SK-N-SH (cell line): Measurements from ENCODE around the gene MYH15. TPM values are rescaled to one million over a fixed set of nuclear protein-coding genes. Genes with fewer than 3 reads are reported as not detected.

Experiments used
- CTCF ChIA-PET: fragments of 300-600, 350-600 bp; formaldehyde crosslinking; extraction: SDS; loops from one replicate; lab custom pipeline; 2021; lab: Yijun Ruan, JAX
- POLR2A ChIA-PET: fragments of 350-600 bp; sonication (Branson Sonifier 250); formaldehyde crosslinking; extraction: SDS; loops from one replicate; lab custom pipeline; 2020; ENCODE audit warnings: antibody characterized with exemption, inconsistent platforms; lab: Yijun Ruan, JAX
- DNase-seq: peaks from one replicate; pipeline ENCODE4 v3.0.0; 2012
- H2AFZ ChIP-seq: fragments of 200-600 bp; sonication (generic); 2 replicates; pipeline ENCODE4 v1.8.1; 2016; ENCODE audit warnings: antibody characterized with exemption, mild to moderate bottlenecking, low read depth
- H3F3A ChIP-seq: fragments of 200-600 bp; sonication (generic); replicated peaks from 2 replicates; pipeline ENCODE3; 2016; ENCODE audit warnings: antibody characterized with exemption, mild to moderate bottlenecking; ENCODE audit not compliant: insufficient read depth
- H3K27ac ChIP-seq, 2 experiments: fragments of 200-500 bp in 1 of 2; fragments of 200-600 bp in 1 of 2; sonication (Bioruptor generic) in 1 of 2; sonication (generic), shearing (Covaris generic) in 1 of 2; 2 replicates each; pipeline versions ENCODE4 v1.5.1 to v1.6.1; 2014 to 2016; ENCODE audit warnings: low read depth in 2 of 2, inconsistent platforms in 1 of 2, low read length in 1 of 2, mild to moderate bottlenecking in 1 of 2, mixed read lengths in 1 of 2
- H3K27me3 ChIP-seq: fragments of 200-600 bp; sonication (generic), shearing (Covaris generic); 2 replicates; pipeline ENCODE4 v1.6.1; 2016; ENCODE audit warnings: mixed run types; ENCODE audit not compliant: insufficient read depth
- H3K36me3 ChIP-seq, 2 experiments: fragments of 200-500 bp in 1 of 2; fragments of 200-600 bp in 1 of 2; sonication (Bioruptor generic) in 1 of 2; sonication (generic) in 1 of 2; replicated peaks in 1 of 2; 2 replicates each; pipeline versions ENCODE3 to v1.5.1; 2014 to 2016; ENCODE audit warnings: low read length in 1 of 2, mild to moderate bottlenecking in 1 of 2; ENCODE audit not compliant: insufficient read depth in 2 of 2, control insufficient read depth in 1 of 2
- H3K4me1 ChIP-seq, 2 experiments: fragments of 200-500 bp in 1 of 2; fragments of 200-600 bp in 1 of 2; sonication (Bioruptor generic) in 1 of 2; sonication (generic), shearing (Covaris generic) in 1 of 2; 2 replicates each; pipeline versions ENCODE4 v1.5.1 to v1.6.1; 2014 to 2016; ENCODE audit warnings: low read depth in 1 of 2, low read length in 1 of 2, mixed run types in 1 of 2; ENCODE audit not compliant: insufficient read depth in 2 of 2, control insufficient read depth in 1 of 2
- H3K4me2 ChIP-seq: fragments of 200-600 bp; sonication (generic), shearing (Covaris generic); 2 replicates; pipeline ENCODE4 v1.6.1; 2017; ENCODE audit warnings: mixed run types
- H3K4me3 ChIP-seq, 2 experiments: fragments of 200-500 bp in 1 of 2; fragments of 200-600 bp in 1 of 2; sonication (Bioruptor generic) in 1 of 2; sonication (generic), shearing (Covaris generic) in 1 of 2; 2 replicates each; pipeline versions ENCODE4 v1.5.1 to v1.8.1; 2014 to 2016; ENCODE audit warnings: low read depth in 2 of 2, inconsistent platforms in 1 of 2, low read length in 1 of 2, mild to moderate bottlenecking in 1 of 2, mixed read lengths in 1 of 2, moderate library complexity in 1 of 2
- H3K79me2 ChIP-seq: fragments of 200-600 bp; sonication (generic); 2 replicates; pipeline ENCODE4 v1.8.1; 2017; ENCODE audit warnings: mild to moderate bottlenecking; ENCODE audit not compliant: insufficient read depth
- H3K9ac ChIP-seq: fragments of 200-600 bp; sonication (generic); 2 replicates; pipeline ENCODE4 v1.6.1; 2017; ENCODE audit warnings: mixed run types
- H3K9me2 ChIP-seq: fragments of 200-600 bp; sonication (generic); 2 replicates; pipeline ENCODE4 v1.6.1; 2017; ENCODE audit warnings: mixed run types
- H3K9me3 ChIP-seq: fragments of 200-600 bp; sonication (generic); 2 replicates; pipeline ENCODE4 v1.6.1; 2017; ENCODE audit warnings: mixed run types, mild to moderate bottlenecking, moderate library complexity
- H4K20me1 ChIP-seq: fragments of 200-600 bp; sonication (generic); 2 replicates; pipeline ENCODE4 v1.6.1; 2017; ENCODE audit warnings: mild to moderate bottlenecking, mixed run types; ENCODE audit not compliant: insufficient read depth
- CHD2 ChIP-seq: fragments of 150-350 bp; IDR thresholded peaks from 2 replicates; pipeline ENCODE4 v1.6.1; 2018; ENCODE audit warnings: low read length; ENCODE audit not compliant: partially characterized antibody
- CTCF ChIP-seq: fragments of 200-600 bp; sonication (generic); IDR thresholded peaks from 2 replicates; pipeline ENCODE4 v1.6.1; 2017; ENCODE audit warnings: antibody characterized with exemption, mild to moderate bottlenecking, moderate library complexity
- EP300 ChIP-seq, 2 experiments: IDR thresholded peaks; 2 replicates each; pipeline versions ENCODE4 v1.4.0 to v1.6.1; 2012; ENCODE audit warnings: borderline replicate concordance in 1 of 2, low read depth in 1 of 2, low read length in 1 of 2
- EZH2phosphoT487 ChIP-seq: fragments of 200-600 bp; sonication (generic); IDR thresholded peaks from 2 replicates; pipeline ENCODE4 v1.6.1; 2017; ENCODE audit warnings: low read depth, mixed run types, mild to moderate bottlenecking, antibody characterized with exemption, moderate library complexity, borderline replicate concordance
- FOSL2 ChIP-seq: IDR thresholded peaks from 2 replicates; pipeline ENCODE4 v1.4.0; 2012; ENCODE audit warnings: low read depth, mild to moderate bottlenecking, moderate library complexity, borderline replicate concordance
- FOXM1 ChIP-seq: IDR thresholded peaks from 2 replicates; pipeline ENCODE4 v1.4.0; 2012; ENCODE audit warnings: low read depth, mild to moderate bottlenecking
- GABPA ChIP-seq: IDR thresholded peaks from 2 replicates; pipeline ENCODE4 v1.4.0; 2012; ENCODE audit warnings: low read depth, mild to moderate bottlenecking
- GATA2 ChIP-seq: sonication (generic); formaldehyde crosslinking; IDR thresholded peaks from 2 replicates; pipeline ENCODE4 v1.5.0; 2020; ENCODE audit warnings: mild to moderate bottlenecking, missing genetic modification reagents
- MAX ChIP-seq: IDR thresholded peaks from 2 replicates; pipeline ENCODE4 v1.4.0; 2012; ENCODE audit warnings: low read depth
- MEF2A ChIP-seq: IDR thresholded peaks from 2 replicates; pipeline ENCODE4 v1.4.0; 2012; ENCODE audit warnings: low read depth, borderline replicate concordance
- POLR2AphosphoS5 ChIP-seq: IDR thresholded peaks from 2 replicates; pipeline ENCODE4 v1.6.1; 2012; ENCODE audit warnings: low read depth, low read length
- RAD21 ChIP-seq: IDR thresholded peaks from 2 replicates; pipeline ENCODE4 v1.6.1; 2012; ENCODE audit warnings: mild to moderate bottlenecking, low read length
- RXRA ChIP-seq: IDR thresholded peaks from 2 replicates; pipeline ENCODE4 v1.4.0; 2012; ENCODE audit warnings: low read depth, mild to moderate bottlenecking, borderline replicate concordance
- TAF1 ChIP-seq: IDR thresholded peaks from 2 replicates; pipeline ENCODE4 v1.6.1; 2012; ENCODE audit warnings: low read depth, mild to moderate bottlenecking, low read length, moderate library complexity, borderline replicate concordance
- TCF12 ChIP-seq: IDR thresholded peaks from 2 replicates; pipeline ENCODE4 v1.4.0; 2012
- USF1 ChIP-seq: IDR thresholded peaks from 2 replicates; pipeline ENCODE4 v1.4.0; 2012; ENCODE audit warnings: low read depth, borderline replicate concordance
- USF2 ChIP-seq: fragments of 150-350 bp; IDR thresholded peaks from 2 replicates; pipeline ENCODE4 v1.6.1; 2017; ENCODE audit warnings: antibody characterized with exemption, low read length, low read depth, borderline replicate concordance
- YY1 ChIP-seq: IDR thresholded peaks from 2 replicates; pipeline ENCODE4 v1.4.0; 2012; ENCODE audit warnings: low read depth, mild to moderate bottlenecking
- WGBS: methylation state at CpG from one replicate; pipeline ENCODE4 v1.1.6; 2017; ENCODE audit warnings: low lambda C conversion rate; 5-methylcytosine and 5-hydroxymethylcytosine counted together
- polyA plus RNA-seq, 3 experiments: library from polyadenylated mRNA; depleted of rRNA; stranded (reverse); fragments of >200 nt; gene quantifications; 2 replicates each; pipeline ENCODE4 v1.2.3, GENCODE V29; 2012
- TF ChIP-seq, protein P1 (sequence below): IDR thresholded peaks from 2 replicates; pipeline ENCODE4; 2012
- TF ChIP-seq, protein P2 (sequence below): IDR thresholded peaks from 2 replicates; pipeline ENCODE4 v1.4.0; 2012; ENCODE audit warnings: low read depth, borderline replicate concordance
- TF ChIP-seq, protein P3 (sequence below): fragments of 150-350 bp; IDR thresholded peaks from 2 replicates; pipeline ENCODE4 v1.6.1; 2016; ENCODE audit warnings: mild to moderate bottlenecking, low read depth, low read length

The MYH15 gene
- polyA plus RNA-seq, 1 of the 3 experiments (the other 2 are of a cell fraction), result 2.1 TPM

- Histone ChIP-seq H3K27ac (no peak overlapping the region), H3K79me2 (no peaks in the 10 kb centered on the region), H3K4me3 (no peak overlapping the region), H3K9ac (no peak overlapping the region), H3K4me1 (no peaks in the 10 kb centered on the region), H3K36me3 (no peaks in the 10 kb centered on the region), H3F3A (no peaks in the 10 kb centered on the region), H2AFZ (no peak overlapping the region), H3K9me2 (no peaks in the 10 kb centered on the region), H3K9me3 (no peaks in the 10 kb centered on the region), H4K20me1 (no peaks in the 10 kb centered on the region), H3K27me3 (no peaks in the 10 kb centered on the region), H3K4me2 (no peak overlapping the region)
- ChIA-PET CTCF (interaction anchor here (1.1 kb wide), 1 partner anchor 25 kb away, joined by 3 read pairs; no protein-coding TSS in a partner anchor), POLR2A (no interaction called here)
- no peak for TF ChIP-seq MEF2A
- no peak for TF ChIP-seq TCF12
- no peak for TF ChIP-seq GATA2 (CRISPR knock-in tag)
- TF ChIP-seq POLR2AphosphoS5, result no peak
- no peak for TF ChIP-seq USF2
- no peak for TF ChIP-seq YY1
- TF ChIP-seq FOSL2, result no peak
- no peak for TF ChIP-seq USF1
- TF ChIP-seq EZH2phosphoT487, result no peak
- DNase-seq, result no peak
Observed at GRCh38 chr3:108527109-108527508, 16.7 kb upstream of the MYH15 start.

DNA sequence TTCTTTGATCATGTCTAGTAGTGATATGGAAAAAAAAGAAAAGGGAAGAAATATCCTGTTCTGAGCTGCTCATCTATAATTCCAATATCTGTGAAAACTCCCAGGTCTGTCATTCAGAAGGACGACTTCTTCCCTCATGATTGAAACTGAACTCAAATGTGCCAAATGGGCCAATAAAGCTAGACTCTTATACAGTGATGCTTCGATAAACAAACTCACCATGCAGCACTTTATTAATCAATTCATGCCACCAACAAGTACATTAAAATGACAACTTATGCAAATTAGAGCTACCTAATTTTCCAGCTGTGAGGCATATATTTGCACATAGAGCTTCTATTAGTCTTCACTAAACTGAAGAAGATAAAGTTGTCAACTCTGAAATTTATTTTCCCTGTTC is 15.6 kb upstream of the MYH15 start:
- Histone ChIP-seq H3K9me2 (no peaks in the 10 kb centered on the region), H3K27me3 (no peaks in the 10 kb centered on the region), H3K4me1 (no peaks in the 10 kb centered on the region; a peak in 1 of 4 replicates), H3K36me3 (no peaks in the 10 kb centered on the region), H4K20me1 (no peaks in the 10 kb centered on the region), H2AFZ (no peak overlapping the region), H3K4me2 (no peak overlapping the region), H3K79me2 (no peaks in the 10 kb centered on the region), H3K27ac (no peak overlapping the region), H3F3A (no peaks in the 10 kb centered on the region), H3K9me3 (no peaks in the 10 kb centered on the region), H3K9ac (no peak overlapping the region), H3K4me3 (no peak overlapping the region)
- no peak for DNase-seq
- WGBS, result 63% methylated on average over 2 of the region's 2 CpGs
- ChIA-PET CTCF (interaction anchor here (1.0 to 1.2 kb wide), 2 partner anchors 11 to 48 kb away, joined by 3 to 4 read pairs; no protein-coding TSS in a partner anchor), POLR2A (interaction anchor here (0.7 kb wide), 1 partner anchor 48 kb away, joined by 3 read pairs; no protein-coding TSS in a partner anchor)
- no peak for TF ChIP-seq TAF1
- TF ChIP-seq, protein P1, sequence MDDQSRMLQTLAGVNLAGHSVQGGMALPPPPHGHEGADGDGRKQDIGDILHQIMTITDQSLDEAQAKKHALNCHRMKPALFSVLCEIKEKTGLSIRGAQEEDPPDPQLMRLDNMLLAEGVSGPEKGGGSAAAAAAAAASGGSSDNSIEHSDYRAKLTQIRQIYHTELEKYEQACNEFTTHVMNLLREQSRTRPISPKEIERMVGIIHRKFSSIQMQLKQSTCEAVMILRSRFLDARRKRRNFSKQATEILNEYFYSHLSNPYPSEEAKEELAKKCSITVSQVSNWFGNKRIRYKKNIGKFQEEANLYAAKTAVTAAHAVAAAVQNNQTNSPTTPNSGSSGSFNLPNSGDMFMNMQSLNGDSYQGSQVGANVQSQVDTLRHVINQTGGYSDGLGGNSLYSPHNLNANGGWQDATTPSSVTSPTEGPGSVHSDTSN, result no peak
- no peak for TF ChIP-seq EP300 (IDR thresholded peaks at IDR 0.05; ENCODE audit: borderline replicate concordance in 1 of 2, low read depth in 1 of 2, low read length in 1 of 2)
- no peak for TF ChIP-seq GABPA
- TF ChIP-seq, protein P2, sequence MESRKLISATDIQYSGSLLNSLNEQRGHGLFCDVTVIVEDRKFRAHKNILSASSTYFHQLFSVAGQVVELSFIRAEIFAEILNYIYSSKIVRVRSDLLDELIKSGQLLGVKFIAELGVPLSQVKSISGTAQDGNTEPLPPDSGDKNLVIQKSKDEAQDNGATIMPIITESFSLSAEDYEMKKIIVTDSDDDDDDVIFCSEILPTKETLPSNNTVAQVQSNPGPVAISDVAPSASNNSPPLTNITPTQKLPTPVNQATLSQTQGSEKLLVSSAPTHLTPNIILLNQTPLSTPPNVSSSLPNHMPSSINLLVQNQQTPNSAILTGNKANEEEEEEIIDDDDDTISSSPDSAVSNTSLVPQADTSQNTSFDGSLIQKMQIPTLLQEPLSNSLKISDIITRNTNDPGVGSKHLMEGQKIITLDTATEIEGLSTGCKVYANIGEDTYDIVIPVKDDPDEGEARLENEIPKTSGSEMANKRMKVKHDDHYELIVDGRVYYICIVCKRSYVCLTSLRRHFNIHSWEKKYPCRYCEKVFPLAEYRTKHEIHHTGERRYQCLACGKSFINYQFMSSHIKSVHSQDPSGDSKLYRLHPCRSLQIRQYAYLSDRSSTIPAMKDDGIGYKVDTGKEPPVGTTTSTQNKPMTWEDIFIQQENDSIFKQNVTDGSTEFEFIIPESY, result no peak
- TF ChIP-seq RXRA, result no peak
- TF ChIP-seq, protein P3, sequence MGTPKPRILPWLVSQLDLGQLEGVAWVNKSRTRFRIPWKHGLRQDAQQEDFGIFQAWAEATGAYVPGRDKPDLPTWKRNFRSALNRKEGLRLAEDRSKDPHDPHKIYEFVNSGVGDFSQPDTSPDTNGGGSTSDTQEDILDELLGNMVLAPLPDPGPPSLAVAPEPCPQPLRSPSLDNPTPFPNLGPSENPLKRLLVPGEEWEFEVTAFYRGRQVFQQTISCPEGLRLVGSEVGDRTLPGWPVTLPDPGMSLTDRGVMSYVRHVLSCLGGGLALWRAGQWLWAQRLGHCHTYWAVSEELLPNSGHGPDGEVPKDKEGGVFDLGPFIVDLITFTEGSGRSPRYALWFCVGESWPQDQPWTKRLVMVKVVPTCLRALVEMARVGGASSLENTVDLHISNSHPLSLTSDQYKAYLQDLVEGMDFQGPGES, result no peak
- TF ChIP-seq MAX, result no peak
- TF ChIP-seq RAD21, result no peak
- TF ChIP-seq FOXM1, result no peak
- no peak for TF ChIP-seq CTCF
- no peak for TF ChIP-seq CHD2
